Right ventricle myocardium superior (tissue), 1 donor: Measurements from ENCODE around the gene FRK. TPM values are rescaled to one million over a fixed set of nuclear protein-coding genes. Genes with fewer than 3 reads are reported as not detected.

Experiments used
- ATAC-seq: fragments of 200-7000 bp; cut with Tn5 transposase; one replicate; pipeline ENCODE4 v1.9.1; 2020; ENCODE audit warnings: mild to moderate bottlenecking; ENCODE audit not compliant: poor library complexity
- DNase-seq: peaks from one replicate; pipeline ENCODE4 v3.0.0-alpha.2; 2020
- intact Hi-C: fragments of 100-400 bp; cut with DNase I; formaldehyde crosslinking; loops from one replicate; pipeline ENCODE4 v1.11.2; 2022
- total RNA-seq: library from RNA; stranded (reverse); fragmentation: NEBNext Ultra II Directional; extraction: Animal tissue kit (Norgen Biotek cat#: 25700); gene quantifications from one replicate; pipeline ENCODE4 v1.2.1, GENCODE V29; 2021
- donor health status: DM: no; HTN: yes; CAD: no; lungs with severe emphysema.

Gene FRK
- total RNA-seq, 1 donor from 2014 or later = 7.5 TPM

DNA sequence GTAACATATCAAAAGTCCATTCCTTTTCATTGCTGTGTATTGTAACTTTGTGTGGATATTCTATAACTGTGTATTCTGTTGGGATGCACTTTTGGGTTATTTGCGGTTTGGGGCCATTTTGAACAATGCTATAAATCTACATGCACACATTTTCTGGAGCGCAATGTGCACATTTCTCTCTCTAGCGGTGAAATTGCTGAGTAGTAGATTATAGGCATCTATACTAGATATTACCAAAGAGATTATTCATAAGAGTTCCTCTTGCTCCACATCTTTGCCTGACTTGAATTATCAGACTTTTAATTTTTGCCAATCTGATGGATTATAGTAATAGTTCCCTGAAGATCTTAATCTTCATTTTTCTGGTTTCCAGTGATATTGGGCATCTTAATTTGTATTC lies 18.3 kb upstream of the FRK start:
- intact Hi-C loops = no loop called here
- no peak for DNase-seq

DNA sequence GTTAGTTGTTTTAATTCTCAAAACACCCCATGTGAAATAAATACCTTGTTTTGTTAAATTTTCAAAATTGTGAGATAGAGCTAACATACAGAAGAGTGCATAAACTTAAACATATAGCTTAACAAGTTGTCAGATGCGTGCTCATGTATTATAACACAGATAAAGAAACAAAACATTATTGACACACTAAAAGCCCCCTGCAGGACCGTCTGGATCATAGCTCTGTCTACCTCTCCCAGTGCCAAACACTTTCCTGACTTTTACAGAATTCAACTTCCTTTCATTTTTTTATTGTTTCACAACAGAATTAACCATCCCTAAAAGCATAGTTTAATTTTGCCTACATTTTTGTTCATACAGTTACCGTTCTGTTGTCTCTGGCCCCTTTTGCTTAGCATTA lies 17.8 kb upstream of the FRK start:
- intact Hi-C loops = no loop called here
- ATAC-seq (no peak), DNase-seq (no peak)

More for the DNA sequence above, 18.3 kb upstream of the FRK start:
- ATAC-seq = no peak

DNA sequence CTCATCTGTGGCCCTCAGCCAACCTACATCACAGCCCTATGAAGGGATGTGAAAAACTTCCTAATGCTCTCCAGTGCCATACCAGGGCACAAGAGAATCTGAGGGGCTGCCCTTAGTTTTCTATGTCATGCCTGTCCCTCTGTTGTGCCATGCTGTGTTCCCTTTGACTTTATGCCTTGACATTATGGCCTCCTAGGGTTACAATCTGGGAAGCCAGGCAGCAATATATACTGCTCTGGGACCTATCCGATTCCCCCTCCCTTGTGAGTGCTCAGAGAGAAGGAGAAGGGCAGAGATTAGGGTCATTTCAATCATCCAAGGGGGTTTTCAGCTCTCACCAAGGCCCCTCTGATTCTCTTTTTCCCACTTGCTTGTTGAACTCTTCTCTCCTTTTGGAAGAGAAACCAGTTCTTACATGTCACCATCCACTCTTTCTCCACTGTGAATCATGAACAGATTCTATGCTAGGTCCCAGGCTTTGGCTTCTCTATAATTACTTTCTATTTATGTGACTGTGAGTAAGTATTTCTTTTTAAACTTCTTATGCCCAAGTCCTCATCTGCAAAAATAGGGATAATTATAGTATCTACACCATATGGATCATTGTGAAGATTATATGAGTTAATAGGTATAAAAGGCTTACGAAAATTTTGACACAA lies 14.2 kb upstream of the FRK start:
- no peak for DNase-seq
- intact Hi-C loops = no loop called here
- ATAC-seq = no peak

- no peak for ATAC-seq
- intact Hi-C loops = no loop called here
These were observed 13.2 kb upstream of the FRK start for GRCh38 chr6:116073765-116074440.

GRCh38 chr6:116072368-116072767 lies 11.7 kb upstream of the FRK start:
- intact Hi-C loops = no loop called here
- ATAC-seq (no peak), DNase-seq (no peak)

More at GRCh38 chr6:116073765-116074440, 13.2 kb upstream of the FRK start:
- DNase-seq = no peak

- DNase-seq = no peak
- ATAC-seq = no peak
- intact Hi-C loops = no loop called here
These were observed 10.1 kb upstream of the FRK start for GRCh38 chr6:116070616-116071389.

DNA sequence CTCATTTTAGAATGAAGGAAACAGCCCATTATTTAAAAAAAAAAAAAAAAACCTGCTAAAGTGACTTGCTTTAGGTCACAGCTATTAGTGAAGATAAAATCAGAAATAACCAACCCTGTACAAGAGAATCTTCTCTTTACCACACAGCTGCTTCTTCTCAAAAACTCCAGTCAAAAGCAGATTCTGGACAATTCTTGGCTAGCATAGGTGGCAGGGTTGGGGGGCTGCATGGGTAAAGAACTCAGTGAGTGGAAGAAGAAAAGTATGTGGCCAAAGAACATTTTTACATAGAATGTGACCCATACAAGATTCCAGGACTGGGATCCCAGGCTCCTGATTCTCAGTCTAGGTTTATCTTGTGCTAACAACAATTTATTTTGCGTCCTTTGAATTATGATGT lies 9.4 kb upstream of the FRK start:
- ATAC-seq (no peak), DNase-seq (no peak)
- intact Hi-C loops = no loop called here

DNA sequence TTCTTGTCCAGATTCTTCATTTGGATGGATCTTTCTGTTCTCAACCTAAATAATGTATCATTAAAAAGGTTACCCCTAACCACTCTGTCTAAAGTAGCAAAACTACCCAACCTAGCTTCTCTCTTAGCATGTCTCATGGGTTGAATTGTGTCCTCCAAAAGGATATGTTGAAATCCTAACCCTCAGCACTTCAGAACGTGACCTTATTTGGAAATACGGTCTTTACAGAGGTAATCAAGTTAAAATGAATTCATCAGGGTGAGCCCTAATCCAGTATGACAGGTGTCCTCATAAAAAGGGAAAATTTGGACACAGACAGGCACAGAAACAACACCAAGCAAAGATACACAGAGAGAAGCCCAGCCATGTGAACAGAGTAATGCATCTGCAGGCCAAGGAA lies 6.1 kb upstream of the FRK start:
- ATAC-seq = no peak
- no peak for DNase-seq
- intact Hi-C loops = no loop called here

DNA sequence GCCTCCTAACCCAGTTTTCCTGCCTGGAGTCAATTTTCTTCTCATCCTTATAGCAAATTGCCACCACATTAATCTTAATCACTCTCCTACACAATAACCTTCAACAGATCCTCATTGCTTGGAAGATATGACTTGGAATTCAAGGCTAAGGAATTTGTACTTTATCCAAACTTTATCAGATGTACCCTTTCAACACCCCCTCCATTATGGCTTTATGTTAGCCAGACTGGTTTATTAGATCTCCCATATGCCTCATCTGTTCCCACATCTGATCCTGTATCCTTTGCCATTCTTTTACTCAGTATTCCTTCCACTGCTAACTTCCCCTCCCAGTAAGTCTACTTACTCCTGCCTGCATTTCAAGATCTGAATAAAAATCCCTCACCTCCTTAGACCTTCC lies 4.0 kb upstream of the FRK start:
- DNase-seq (no peak), ATAC-seq (no peak)
- intact Hi-C loops = no loop called here

GRCh38 chr6:116062496-116062895 lies 1.8 kb upstream of the FRK start:
- ATAC-seq (no peak), DNase-seq (no peak)
- intact Hi-C loops = no loop called here

DNA sequence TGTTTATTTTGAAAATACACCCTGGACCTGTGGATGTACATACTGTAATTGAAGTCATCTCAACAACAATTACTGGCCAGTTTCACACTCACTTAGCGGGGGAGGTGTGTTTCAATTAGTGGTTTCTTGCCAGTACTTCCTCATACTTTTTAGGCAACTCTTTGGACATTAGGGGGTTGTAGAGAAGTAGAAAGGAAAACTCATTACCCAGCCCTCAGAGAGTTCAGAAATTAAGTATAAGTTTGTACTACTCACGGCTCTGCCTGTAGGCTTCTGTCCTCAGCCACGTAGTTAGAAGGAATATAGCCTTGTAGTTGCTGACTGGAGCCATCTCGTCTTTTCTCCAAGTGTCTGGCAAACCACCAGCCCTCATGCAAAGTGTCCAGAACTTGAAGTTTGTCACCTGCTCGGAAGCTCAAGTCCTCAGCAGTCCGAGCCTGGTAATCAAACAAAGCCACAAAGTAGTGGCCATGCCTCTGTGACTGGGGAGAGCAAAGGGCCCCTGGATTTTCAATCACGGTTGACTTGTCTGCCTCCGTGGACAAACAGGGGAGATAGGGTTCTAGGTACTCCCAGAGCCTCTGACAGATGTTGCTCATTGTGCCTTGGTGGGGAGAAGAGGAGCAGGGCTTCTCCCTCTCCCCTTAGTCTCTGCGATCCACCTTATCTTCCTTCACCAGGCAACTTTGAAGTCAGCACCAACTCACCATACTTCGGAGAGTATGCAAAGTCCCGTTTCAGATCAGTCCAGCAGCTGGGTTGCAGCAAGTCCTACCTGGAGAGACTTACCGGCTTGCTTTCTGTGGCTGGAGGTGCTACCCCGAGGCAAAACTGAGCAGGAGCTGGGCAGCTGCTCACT lies 749 bp downstream of the FRK start:
- intact Hi-C loops = no loop called here
- ATAC-seq (peak; percentile 16), DNase-seq (no peak)

DNA sequence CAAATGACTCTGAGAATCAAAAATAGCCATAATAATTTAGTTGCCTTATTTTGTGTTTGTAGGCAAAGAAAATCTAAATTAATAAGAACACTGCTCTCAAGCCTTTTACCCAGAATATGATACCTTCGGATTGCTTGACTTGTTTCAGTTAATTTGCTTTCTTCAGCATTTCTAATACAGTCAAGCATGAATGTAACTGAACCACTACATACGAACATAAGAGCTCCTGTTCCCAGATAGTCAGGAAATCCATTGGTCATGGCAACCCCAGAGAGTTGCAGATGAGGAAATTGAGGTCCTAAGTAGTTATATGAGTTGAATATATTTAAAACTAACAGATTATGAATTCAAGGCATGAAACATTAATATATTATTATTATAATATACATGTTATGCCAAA lies 2.9 kb downstream of the FRK start:
- no peak for ATAC-seq
- DNase-seq = no peak
- intact Hi-C loops = no loop called here

- intact Hi-C loops = no loop called here
- ATAC-seq (no peak), DNase-seq (no peak)
These were observed 5.2 kb downstream of the FRK start for GRCh38 chr6:116055513-116055912.

GRCh38 chr6:116051244-116051643 lies 9.4 kb downstream of the FRK start:
- DNase-seq (no peak), ATAC-seq (no peak)
- intact Hi-C loops = no loop called here

DNA sequence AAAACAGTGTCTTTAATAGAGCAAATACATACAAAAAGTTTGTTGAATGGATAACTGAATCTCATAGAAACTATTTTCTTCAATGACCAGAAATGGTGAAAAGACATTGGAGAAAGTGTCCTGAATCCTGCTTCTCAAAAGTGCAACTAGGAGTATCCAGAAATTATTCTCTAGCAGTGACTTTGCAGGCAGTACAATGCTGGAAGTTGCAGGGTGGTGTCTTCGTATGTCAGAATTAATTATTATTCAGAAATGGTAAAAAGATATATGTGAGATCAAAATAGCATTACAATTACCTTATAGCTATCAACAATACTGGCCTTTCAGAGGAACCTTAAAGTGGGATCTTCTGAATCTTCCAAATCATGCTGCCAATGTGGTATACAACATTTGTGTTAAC lies 10.0 kb downstream of the FRK start:
- intact Hi-C loops = no loop called here
- DNase-seq (no peak), ATAC-seq (no peak)

GRCh38 chr6:116049321-116049720 lies 11.4 kb downstream of the FRK start:
- ATAC-seq = no peak
- no peak for DNase-seq
- intact Hi-C loops = no loop called here

- DNase-seq = no peak
- intact Hi-C loops = no loop called here
These were observed 13.3 kb downstream of the FRK start for GRCh38 chr6:116047173-116047933.

GRCh38 chr6:116046737-116047136 lies 14.0 kb downstream of the FRK start:
- intact Hi-C loops = no loop called here
- ATAC-seq (no peak), DNase-seq (no peak)

More at GRCh38 chr6:116047173-116047933, 13.3 kb downstream of the FRK start:
- ATAC-seq = peak; percentile 38
